ENCODE data around the gene SLC7A11.
A peak's percentile ranks its signal among the peaks of the same experiment; 100 is the strongest.

Gene SLC7A11

DNA sequence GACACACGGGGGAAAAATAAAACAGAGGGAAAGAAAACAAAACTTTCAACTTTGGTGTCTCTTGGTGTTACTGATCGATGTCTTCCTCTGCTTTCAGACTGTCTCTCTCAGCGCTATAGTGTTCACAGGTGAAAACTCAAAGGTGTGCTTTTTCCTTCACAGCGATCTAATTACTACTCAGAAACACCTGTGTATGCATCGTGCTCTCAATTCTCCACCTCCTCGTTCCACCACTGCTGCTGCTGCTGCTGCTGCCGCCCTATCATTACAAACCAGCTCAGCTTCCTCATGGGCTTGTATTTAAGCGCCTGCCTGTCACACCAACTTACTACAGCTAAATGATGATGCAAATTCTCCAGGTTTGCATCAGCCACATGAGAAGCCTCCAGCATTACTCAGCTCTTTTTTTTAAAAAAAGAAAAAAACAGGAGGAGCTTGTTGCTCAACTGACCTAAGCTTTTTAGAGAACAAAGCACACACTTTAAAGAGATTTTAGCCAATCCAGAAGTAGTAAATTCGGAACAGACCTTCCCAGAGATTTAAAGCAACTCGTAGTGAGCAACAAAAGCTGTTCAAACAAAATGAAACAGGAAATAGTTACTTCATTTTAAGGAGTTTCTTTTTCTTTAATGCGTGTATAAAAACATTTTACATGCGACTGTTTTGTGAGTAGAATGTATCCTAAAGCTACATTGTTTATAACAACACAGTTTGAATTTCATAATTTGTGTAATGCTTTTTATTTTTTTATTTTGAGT lies at the start of gene SLC7A11:
SLC7A11 (minus strand) TSS at position 274 of the 758 bp plus-strand sequence. CDS start 280 bp downstream, outside the sequence.
- TF ChIP-seq, protein P1, sequence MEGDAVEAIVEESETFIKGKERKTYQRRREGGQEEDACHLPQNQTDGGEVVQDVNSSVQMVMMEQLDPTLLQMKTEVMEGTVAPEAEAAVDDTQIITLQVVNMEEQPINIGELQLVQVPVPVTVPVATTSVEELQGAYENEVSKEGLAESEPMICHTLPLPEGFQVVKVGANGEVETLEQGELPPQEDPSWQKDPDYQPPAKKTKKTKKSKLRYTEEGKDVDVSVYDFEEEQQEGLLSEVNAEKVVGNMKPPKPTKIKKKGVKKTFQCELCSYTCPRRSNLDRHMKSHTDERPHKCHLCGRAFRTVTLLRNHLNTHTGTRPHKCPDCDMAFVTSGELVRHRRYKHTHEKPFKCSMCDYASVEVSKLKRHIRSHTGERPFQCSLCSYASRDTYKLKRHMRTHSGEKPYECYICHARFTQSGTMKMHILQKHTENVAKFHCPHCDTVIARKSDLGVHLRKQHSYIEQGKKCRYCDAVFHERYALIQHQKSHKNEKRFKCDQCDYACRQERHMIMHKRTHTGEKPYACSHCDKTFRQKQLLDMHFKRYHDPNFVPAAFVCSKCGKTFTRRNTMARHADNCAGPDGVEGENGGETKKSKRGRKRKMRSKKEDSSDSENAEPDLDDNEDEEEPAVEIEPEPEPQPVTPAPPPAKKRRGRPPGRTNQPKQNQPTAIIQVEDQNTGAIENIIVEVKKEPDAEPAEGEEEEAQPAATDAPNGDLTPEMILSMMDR (conservative IDR thresholded peaks at IDR 0.05; ENCODE audit: control insufficient read depth, insufficient read depth, low read depth, low read length), result no peak
- DNase-seq (ENCODE audit: low read depth), result peak; percentile 98

DNA sequence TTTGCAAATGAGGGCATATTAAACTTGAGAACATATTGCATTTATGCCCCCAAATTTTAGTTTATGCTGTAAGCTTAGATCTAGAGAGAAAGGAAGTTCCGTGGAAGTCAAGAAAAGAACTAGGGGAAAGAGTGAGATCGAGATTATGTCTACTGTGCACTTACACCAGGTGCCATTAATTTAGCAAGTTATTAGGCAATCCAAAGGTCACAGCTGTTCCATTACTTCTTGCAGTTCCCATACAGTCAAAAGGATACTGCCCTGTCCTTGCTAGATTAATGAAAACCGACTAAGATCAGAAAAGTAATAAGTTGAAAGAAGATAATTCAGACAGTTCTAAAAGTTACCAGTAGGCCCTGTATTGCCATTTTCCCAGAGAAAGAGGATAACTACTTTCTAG lies 49.3 kb upstream of the SLC7A11 start:
- peak; percentile 43 for DNase-seq (ENCODE audit: low read depth)
- TF ChIP-seq, protein P1 (conservative IDR thresholded peaks at IDR 0.05; ENCODE audit: control insufficient read depth, insufficient read depth, low read depth, low read length), result no peak
- H3K4me3 ChIP-seq (ENCODE audit: control insufficient read depth, low read depth, low read length), result no peak overlapping the region

More for the DNA sequence above, at the start of gene SLC7A11:
- H3K4me3 ChIP-seq (ENCODE audit: control insufficient read depth, low read depth, low read length), result peak within 1 kb of the TSS; percentile 65

DNA sequence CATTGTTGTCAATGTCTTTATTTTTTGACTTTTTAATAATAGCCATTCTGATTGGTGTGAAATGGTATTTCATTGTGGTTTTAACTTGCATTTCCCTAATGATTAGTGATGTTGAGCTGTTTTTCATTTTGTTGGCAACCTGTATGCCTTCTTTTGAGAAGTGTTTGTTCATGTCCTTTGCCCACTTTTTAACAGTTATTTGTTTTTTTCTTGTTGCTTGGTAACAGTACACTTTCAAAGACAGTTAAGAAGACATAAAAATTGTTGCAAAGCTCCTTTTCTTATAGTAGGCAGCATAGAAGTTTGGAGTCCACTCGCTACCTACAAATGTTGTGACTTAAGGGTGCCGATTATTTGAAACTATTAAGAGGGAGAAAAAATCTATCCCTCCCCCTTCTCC lies 48.7 kb upstream of the SLC7A11 start:
- TF ChIP-seq, protein P1 (conservative IDR thresholded peaks at IDR 0.05; ENCODE audit: control insufficient read depth, insufficient read depth, low read depth, low read length), result no peak
- DNase-seq (ENCODE audit: low read depth), result peak; percentile 2
- H3K4me3 ChIP-seq (ENCODE audit: control insufficient read depth, low read depth, low read length), result no peak overlapping the region

DNA sequence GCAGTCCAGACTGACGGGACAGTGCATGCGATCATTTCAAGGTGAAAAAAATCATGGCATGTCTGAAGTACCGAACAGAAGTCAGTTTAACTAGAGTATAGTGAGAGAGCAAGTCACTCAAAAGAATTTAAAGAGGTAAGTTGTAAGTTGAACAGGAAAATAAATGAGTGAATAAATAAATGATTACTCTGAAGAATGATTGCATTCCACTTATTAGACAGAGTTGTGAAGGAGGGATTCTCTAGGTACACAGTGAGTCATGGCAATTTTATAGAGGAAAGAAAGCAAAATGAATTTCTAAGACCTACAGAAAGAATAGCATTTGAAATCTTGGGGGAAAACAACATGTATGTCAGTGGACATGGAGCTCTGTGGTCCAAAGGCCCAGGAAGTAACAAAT lies 37.1 kb upstream of the SLC7A11 start:
- TF ChIP-seq, protein P1 (conservative IDR thresholded peaks at IDR 0.05; ENCODE audit: control insufficient read depth, insufficient read depth, low read depth, low read length), result no peak
- H3K4me3 ChIP-seq (ENCODE audit: control insufficient read depth, low read depth, low read length), result no peak overlapping the region
- DNase-seq (ENCODE audit: low read depth), result no peak

DNA sequence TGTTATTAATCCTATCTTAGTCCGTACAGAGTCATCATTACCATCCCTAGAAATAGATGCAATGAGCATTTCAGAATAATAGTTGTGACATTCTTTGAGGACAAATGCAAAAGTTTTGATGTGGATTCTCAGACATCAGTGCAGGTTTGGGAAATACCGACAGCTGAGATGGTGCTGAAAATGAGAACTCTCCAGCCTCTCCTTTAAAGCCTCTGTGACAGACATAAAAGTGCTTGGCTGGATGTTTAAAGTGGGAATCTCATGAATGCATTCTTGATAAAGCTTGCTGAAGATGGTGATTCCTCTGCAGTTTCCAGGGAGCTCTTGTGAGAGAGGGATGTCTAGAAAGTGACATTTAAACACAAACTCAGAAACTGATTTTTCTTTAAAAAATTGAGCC lies 35.0 kb upstream of the SLC7A11 start:
- DNase-seq (ENCODE audit: low read depth), result no peak
- no peak overlapping the region for H3K4me3 ChIP-seq (ENCODE audit: control insufficient read depth, low read depth, low read length)
- TF ChIP-seq, protein P1 (conservative IDR thresholded peaks at IDR 0.05; ENCODE audit: control insufficient read depth, insufficient read depth, low read depth, low read length), result no peak

DNA sequence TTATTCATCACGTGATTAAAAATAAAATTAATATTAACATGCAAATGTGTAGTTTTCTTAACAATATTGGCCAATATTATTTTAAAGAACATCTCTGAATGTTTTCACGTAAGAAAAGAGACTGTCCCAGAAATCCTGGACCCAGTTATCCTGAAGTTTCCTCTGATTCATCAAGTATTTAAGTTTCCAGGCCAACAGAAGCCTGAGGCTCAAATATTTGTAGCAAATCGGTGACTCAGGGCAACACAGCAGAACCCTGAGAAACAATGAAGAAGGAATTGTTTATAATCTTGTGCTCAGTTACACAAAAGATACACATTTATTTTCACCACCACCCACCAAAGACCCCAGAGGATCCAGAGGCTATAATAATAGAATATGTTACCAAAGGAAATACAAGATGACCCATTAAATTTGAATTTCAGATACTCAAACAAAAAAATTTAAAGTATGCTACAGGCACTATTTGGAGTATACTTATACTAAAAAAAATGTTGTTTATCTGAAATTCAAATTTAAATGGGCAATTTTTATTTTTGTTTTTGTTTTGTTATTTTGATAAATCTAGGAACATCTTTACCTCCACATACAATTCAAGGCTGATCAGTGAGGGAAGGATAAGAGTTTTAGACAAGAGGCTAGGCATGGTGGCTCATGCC lies 33.9 kb upstream of the SLC7A11 start:
- TF ChIP-seq, protein P1 (conservative IDR thresholded peaks at IDR 0.05; ENCODE audit: control insufficient read depth, insufficient read depth, low read depth, low read length), result no peak
- peak; percentile 80 for DNase-seq (ENCODE audit: low read depth)
- no peak overlapping the region for H3K4me3 ChIP-seq (ENCODE audit: control insufficient read depth, low read depth, low read length)
